GM21619 (cell line): Measurements from ENCODE around the gene LCP1.
"Not testable (repeated sequence)": the region's sequence is repeated elsewhere in the genome, so short reads cannot be mapped to it uniquely, and the experiment has no call there.

Experiments
- ATAC-seq: cut with Tn5 transposase; IDR thresholded peaks from one replicate; pipeline ENCODE4 v1.9.1; 2021; ENCODE audit not compliant: unreplicated experiment

The LCP1 gene, protein sequence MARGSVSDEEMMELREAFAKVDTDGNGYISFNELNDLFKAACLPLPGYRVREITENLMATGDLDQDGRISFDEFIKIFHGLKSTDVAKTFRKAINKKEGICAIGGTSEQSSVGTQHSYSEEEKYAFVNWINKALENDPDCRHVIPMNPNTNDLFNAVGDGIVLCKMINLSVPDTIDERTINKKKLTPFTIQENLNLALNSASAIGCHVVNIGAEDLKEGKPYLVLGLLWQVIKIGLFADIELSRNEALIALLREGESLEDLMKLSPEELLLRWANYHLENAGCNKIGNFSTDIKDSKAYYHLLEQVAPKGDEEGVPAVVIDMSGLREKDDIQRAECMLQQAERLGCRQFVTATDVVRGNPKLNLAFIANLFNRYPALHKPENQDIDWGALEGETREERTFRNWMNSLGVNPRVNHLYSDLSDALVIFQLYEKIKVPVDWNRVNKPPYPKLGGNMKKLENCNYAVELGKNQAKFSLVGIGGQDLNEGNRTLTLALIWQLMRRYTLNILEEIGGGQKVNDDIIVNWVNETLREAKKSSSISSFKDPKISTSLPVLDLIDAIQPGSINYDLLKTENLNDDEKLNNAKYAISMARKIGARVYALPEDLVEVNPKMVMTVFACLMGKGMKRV

GRCh38 chr13:46181840-46182490, at the start of gene LCP1:
Gene LCP1 (minus strand): TSS chr13:46182177. CDS start chr13:46159662, 22,515 bp downstream.
- ATAC-seq = peak; percentile 59

DNA sequence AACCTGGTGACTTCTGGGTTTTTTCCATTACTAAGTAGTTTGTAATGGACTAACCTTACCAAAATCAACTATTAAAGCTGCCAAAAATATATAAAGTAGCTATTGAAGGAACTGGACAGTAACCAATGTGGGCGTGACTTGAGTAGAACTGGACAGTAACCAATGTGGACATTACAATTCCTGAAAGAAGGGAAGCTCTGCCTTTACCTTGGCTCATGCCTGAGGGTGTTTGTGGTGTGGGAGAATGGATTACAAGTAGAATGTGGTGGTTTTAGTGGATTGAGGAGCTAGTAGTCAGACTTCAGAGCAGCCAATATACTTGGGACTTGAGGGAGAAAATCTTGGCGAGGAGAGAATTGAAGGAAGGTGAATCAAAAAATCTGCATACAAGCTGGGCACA, 47.3 kb upstream of the LCP1 start:
- ATAC-seq = no peak

DNA sequence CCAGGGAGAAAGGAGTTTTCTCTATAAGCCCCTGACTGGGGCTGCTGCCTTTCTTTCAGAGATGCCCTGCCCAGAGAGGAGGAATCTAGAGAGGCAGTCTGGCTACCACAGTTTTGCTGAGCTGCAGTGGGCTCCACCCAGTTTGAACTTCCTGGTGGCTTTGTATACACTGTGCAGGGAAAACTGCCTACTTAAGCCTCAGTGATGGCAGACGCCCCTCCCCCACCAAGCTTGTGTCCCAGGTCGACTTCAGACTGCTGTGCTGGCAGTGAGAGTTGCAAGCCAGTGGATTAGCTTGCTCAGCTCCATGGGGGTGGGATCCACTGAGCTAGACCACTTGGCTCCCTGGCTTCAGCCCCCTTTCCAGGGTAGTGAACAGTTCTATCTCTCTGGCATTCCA, 38.3 kb upstream of the LCP1 start:
- ATAC-seq = not testable (repeated sequence)

- ATAC-seq = not testable (repeated sequence)
Observed at GRCh38 chr13:46214741-46215140, 32.8 kb upstream of the LCP1 start.

DNA sequence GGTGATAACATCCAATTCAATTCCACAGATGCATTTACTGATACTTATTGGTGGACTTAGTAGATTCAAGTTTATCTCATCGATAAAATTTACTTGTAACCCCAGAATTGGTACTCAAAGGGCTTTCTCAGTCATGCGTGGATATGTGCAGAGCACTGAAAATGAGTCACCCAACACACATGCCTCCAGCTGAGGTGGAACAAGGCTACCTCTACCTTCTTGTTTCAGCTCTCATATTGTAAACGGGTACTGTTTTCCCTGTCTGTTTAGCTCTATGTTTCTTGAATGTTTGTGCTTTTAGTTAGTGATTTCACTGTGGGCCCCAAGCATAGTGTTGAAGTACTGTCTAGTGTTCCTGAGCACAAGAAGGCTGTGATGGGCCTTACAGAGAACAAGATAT, 31.3 kb upstream of the LCP1 start:
- ATAC-seq = no peak

GRCh38 chr13:46211483-46212351, 29.7 kb upstream of the LCP1 start, which contains the start of gene LRRC63:
Gene LRRC63 (plus strand): TSS chr13:46211928. CDS start chr13:46213035, 1,107 bp downstream.
- peak; percentile 95 for ATAC-seq

GRCh38 chr13:46211116-46211482, 29.1 kb upstream of the LCP1 start:
- no peak for ATAC-seq

GRCh38 chr13:46210362-46211083, 28.5 kb upstream of the LCP1 start:
- no peak for ATAC-seq

GRCh38 chr13:46207828-46208227, 25.9 kb upstream of the LCP1 start:
- no peak for ATAC-seq

- ATAC-seq = no peak
Observed at GRCh38 chr13:46206143-46206542, 24.2 kb upstream of the LCP1 start.

- ATAC-seq = no peak
Observed at GRCh38 chr13:46202966-46203365, 21.0 kb upstream of the LCP1 start.

DNA sequence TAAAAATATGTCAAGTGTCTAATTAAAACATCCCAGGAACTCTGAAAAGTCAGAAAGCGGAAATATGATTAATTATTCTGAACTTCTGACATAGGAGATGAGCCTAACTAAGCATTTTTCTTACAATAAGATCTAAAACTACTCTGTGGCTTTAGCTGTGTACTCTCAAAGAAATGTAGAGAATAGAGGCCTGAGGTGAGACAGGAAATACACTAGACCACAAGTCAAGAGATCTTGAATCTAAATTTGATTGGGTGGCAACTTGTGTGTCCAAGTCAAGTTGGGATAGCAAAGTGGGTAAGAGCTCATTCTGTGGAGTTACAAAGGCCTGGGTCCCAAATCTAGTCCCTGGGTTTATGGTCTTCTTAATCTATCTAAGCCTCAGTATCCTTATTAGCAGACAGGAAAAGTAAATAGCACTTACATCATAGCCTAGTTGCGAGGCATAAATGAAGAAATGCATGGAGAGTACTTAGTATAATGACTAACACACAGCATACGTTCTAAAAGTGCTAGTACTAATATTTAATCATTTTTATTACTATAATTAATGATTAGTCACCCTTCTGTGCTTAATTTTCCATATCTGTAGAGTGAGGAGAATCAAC, 20.3 kb upstream of the LCP1 start:
- ATAC-seq = no peak

DNA sequence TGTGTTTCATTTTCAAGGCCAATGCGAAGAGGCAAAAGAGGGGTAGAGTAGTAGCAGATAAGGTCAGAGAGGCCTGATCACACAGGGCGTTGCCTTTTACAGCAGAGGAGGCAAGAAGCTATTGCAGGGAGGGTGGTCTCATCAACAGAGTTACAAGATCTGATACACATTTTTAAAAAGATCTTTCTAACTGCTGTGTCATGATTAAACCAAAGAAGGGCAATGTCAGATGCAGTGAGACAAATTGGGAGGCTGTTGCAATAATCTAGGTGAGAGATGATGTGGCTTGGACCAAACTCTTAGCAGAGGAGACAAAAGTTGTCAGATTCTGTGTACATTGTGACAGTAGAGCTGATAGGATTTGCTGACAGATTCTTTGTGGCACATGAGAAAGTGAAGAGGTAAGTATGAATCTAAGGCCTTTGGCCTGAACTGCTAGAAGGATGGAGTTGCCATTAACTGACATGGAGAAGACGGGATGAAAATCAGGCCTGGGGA, 16.8 kb upstream of the LCP1 start:
- ATAC-seq = no peak

DNA sequence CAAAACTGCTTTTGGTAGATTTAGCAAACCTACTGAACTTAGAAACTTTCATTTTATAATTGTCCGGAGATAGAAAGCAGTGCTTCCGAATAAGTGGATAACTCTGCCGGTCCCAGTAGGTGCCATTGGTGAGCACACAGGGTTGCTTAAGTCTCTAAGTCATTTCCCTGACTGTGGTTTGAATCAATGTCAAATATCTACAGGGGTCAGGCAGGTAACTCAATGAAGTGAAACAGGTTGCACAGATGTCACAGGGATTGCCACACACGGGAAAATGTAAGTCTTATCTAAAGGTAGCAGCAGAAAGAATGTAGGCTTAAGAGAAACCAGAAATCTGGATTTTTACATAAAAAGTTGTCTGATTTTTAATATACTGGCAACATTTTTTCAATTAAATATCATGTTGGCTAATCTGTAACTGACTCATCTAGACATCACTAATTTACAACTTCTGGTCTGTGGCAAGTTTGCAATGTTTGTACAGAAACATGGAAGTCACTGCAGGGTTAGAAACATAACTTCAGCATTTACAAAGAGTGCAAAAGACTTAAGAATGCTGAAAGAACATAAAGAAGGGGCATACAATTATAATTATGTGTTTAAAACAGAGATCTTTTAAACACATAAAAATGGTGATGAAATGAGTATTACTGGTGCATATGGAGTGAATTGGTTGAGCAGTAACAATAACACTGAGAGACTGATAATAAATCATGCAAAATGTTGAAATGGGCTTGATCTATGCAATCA, 15.5 kb upstream of the LCP1 start:
- no peak for ATAC-seq

DNA sequence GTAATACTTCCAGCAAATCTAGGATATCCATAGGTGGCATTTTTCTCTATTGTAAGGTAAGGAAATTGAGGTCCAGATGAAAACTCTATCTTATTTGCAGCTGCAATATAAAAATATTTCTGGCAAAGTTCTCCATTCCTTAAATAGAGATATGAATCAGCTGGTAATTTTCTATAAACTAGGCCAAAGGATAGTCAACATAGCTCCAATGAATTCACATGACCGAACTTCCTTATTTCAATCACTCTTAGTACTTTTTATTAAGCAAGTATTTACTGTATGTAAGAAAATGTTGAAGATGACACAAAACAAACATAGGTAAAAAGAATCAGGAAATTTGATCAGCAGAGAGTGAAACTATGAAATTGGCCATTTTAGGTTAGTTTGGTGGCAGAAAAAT, 13.0 kb upstream of the LCP1 start:
- ATAC-seq = no peak

GRCh38 chr13:46192412-46192811, 10.4 kb upstream of the LCP1 start:
- no peak for ATAC-seq

DNA sequence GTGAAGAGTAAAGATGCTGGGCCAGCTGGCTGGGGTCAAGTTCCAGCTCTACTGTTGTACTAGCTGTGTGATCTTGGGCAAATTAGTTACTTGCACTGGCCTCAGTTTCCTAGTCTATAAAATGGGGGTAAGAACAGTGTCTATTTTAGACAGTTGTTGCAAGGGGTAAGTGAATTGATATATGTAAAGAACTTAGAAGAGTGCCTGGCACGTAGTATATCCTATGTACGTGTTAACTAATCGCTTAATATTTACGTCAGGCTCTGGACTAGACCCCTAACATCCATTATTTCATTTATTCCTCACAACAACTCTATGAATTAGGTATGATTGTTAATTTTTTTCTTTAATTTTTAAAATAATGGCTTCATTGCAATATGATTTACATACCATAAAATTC, 3.7 kb upstream of the LCP1 start:
- no peak for ATAC-seq

DNA sequence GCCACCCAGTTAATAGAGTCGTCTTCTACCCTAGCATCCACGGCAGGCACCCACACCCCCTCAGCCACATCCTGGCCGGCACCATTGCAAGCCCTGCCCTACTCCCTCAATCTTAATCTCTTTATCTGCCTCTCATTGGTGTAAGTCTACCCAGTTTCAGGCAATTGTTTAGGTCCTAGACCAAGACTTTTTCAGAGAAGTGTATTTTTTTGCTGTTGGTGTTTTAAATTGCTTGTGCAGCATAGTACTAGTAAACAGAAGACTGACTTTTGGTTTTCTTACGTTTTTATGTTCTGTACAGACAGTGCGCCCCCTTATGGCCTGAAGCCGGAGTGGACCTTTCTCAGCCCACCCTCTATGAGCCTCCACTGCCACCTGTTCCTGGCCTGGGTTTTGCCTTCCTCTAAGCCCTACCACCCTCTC, 2.3 kb upstream of the LCP1 start:
- ATAC-seq = peak; percentile 45
